ENCODE results near the gene FRAS1.

FRAS1 gene

DNA sequence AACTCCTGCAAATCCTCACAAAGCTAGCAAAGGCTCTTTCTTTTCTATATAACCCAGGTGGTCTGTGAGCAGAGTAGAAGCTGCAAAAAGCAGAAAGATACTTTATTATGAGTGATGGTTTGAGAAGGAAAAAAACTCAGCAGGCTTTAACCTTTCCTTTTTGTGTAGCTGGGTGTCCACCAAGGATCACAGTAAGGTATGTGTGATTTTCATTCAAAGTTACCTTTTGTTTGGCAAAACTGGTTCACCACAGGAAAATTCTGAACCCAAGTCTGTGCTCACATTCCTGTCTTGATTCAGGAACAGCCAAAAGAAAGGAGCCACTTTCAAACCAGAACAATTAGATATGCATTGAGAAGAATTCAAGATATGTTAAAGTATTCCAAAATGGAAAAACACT, 35.7 kb downstream of the FRAS1 start:
- TF ChIP-seq, protein P1, sequence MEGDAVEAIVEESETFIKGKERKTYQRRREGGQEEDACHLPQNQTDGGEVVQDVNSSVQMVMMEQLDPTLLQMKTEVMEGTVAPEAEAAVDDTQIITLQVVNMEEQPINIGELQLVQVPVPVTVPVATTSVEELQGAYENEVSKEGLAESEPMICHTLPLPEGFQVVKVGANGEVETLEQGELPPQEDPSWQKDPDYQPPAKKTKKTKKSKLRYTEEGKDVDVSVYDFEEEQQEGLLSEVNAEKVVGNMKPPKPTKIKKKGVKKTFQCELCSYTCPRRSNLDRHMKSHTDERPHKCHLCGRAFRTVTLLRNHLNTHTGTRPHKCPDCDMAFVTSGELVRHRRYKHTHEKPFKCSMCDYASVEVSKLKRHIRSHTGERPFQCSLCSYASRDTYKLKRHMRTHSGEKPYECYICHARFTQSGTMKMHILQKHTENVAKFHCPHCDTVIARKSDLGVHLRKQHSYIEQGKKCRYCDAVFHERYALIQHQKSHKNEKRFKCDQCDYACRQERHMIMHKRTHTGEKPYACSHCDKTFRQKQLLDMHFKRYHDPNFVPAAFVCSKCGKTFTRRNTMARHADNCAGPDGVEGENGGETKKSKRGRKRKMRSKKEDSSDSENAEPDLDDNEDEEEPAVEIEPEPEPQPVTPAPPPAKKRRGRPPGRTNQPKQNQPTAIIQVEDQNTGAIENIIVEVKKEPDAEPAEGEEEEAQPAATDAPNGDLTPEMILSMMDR (IDR thresholded peaks at IDR 0.05; ENCODE audit: borderline replicate concordance, control extremely low read depth, extremely low read depth, insufficient read depth, missing control alignments): no peak
- in situ Hi-C loops (cut with MboI; ENCODE audit: low sequenced_read_pairs, unreplicated experiment): no loop called here
- no peak for DNase-seq (ENCODE audit: low spot score)

DNA sequence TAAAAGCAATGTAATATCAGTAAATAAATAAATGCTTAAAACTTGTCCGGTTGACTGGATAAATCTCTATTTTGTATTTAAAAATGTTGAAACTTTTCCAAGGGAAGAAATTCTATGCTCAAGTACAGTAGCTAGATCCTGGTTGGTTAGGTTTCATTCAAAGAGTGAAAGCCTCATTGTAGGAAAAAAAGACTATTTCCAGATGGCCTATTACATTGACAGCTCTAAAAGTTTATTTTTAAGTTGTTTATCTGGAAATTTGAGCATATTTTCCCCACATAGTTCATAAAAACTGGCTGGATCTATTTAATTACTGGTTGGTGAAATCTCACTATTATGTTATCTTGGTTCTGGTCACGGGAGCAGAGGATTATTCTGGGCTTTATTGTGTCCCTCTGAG, 38.0 kb downstream of the FRAS1 start:
- in situ Hi-C loops (cut with MboI; ENCODE audit: low sequenced_read_pairs, unreplicated experiment): no loop called here
- TF ChIP-seq, protein P1 (IDR thresholded peaks at IDR 0.05; ENCODE audit: borderline replicate concordance, control extremely low read depth, extremely low read depth, insufficient read depth, missing control alignments): no peak
- no peak for DNase-seq (ENCODE audit: low spot score)

DNA sequence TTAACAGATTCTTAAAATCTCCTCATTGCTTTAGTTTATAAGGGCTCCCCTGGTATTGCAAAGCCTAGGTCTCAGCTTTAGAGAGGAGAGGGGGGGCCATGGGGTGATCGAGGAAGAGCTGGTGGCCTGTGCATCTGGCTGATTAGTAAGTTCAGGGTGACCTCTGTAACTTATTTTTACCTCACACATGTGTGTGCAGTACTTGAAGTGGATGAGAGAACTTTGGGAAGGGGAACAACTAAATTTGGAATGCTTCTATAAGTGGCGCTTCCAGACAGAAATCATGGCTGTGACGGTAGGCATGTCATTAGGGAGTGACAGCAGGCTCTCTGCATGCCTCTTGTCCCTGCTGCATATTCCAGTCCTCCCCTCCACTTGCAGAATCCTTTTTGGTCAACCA, 41.9 kb downstream of the FRAS1 start:
- TF ChIP-seq, protein P1 (IDR thresholded peaks at IDR 0.05; ENCODE audit: borderline replicate concordance, control extremely low read depth, extremely low read depth, insufficient read depth, missing control alignments): no peak
- no peak for DNase-seq (ENCODE audit: low spot score)
- in situ Hi-C loops (cut with MboI; ENCODE audit: low sequenced_read_pairs, unreplicated experiment): no loop called here

DNA sequence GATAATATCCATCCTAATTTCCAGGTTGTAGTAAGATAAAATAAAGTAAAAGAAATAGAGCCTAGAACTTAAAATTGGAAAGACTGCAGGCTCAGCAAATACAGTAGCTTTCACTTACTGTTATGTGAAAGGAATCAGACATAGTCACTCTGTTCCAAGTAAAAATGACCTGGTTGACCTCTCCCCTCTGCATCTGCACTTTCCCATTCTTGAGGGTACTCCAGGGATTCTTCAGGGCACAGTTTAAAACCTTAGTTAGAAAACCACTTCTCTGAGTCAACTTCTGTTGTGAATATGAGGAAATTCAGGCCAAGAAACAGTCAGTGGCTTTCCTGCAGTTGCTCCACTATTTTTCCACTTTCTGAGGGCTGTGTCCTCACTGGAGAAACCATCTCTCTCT, 42.9 kb downstream of the FRAS1 start:
- DNase-seq (ENCODE audit: low spot score): no peak
- TF ChIP-seq, protein P1 (IDR thresholded peaks at IDR 0.05; ENCODE audit: borderline replicate concordance, control extremely low read depth, extremely low read depth, insufficient read depth, missing control alignments): no peak
- in situ Hi-C loops (cut with MboI; ENCODE audit: low sequenced_read_pairs, unreplicated experiment): no loop called here

DNA sequence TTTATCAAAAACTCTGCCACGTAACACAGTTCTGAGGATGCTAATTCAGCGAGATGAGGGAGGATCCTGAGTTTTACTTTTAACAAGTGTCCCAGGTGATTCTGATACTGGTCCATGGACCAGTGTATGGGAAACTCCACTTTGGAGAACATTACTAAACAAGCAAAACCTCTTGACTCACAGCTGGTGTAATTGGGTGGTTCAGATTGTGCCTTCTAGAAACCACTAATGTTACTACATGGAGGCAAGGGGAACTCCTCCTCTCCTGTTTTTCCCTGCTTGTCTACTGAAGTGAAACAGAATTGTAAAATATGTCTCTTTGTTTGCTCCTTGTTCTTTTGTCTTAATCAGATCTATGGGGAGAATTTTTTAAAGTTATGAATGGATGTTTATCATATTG, 62.6 kb downstream of the FRAS1 start:
- DNase-seq (ENCODE audit: low spot score): no peak
- in situ Hi-C loops (cut with MboI; ENCODE audit: low sequenced_read_pairs, unreplicated experiment): no loop called here
- TF ChIP-seq, protein P1 (IDR thresholded peaks at IDR 0.05; ENCODE audit: borderline replicate concordance, control extremely low read depth, extremely low read depth, insufficient read depth, missing control alignments): no peak

DNA sequence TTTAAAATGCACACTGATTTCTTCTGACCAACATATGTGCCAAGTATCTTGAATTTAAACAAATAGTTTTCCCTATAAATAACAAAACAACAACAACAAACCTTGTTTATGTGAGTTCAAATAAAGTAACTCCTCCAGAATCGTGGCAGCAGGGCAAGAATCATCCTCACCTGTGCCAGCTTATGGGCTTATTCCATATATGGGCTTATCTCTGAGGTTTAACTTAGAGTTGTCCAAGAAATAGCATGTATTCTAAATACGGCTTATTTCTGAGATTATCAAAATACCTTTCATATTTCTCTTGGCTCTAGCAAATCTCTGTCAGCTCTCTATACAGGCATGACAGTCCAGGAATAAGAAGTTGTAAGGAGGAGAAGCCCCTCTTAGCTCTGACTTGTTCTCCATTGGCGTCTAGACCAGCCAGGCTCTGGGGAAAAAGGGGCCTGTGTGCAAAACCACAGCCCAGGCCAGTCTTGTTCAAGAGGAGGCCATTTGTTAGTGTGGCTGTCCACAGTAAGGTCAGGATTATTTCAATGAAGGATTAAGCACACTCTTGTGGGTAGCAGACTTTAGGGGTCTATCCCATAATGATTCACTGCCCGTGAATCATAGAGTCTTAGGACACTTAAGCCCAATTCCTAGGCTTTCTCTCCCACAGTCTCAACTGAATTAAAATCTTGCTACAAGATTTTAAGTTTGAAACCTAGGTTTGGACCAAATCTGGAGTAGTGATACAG, 63.2 kb downstream of the FRAS1 start:
- in situ Hi-C loops (cut with MboI; ENCODE audit: low sequenced_read_pairs, unreplicated experiment): no loop called here
- no peak for DNase-seq (ENCODE audit: low spot score)
- TF ChIP-seq, protein P1 (IDR thresholded peaks at IDR 0.05; ENCODE audit: borderline replicate concordance, control extremely low read depth, extremely low read depth, insufficient read depth, missing control alignments): no peak

Data from GM13976 (cell line).